SK-N-SH (cell line): ENCODE data around the gene MAPRE3.

ENCODE experiments used
- CTCF ChIP-seq: fragments of 200-600 bp; sonication (generic); IDR thresholded peaks from 2 replicates; pipeline ENCODE4 v1.6.1; 2017; ENCODE audit warnings: antibody characterized with exemption, mild to moderate bottlenecking, moderate library complexity
- ELF1 ChIP-seq: IDR thresholded peaks from 2 replicates; pipeline ENCODE4 v1.4.0; 2012
- EP300 ChIP-seq, 2 experiments: IDR thresholded peaks; 2 replicates each; pipeline versions ENCODE4 v1.4.0 to v1.6.1; 2012; ENCODE audit warnings: borderline replicate concordance in 1 of 2, low read depth in 1 of 2, low read length in 1 of 2
- JUND ChIP-seq: IDR thresholded peaks from 2 replicates; pipeline ENCODE4 v1.4.0; 2012
- NFIC ChIP-seq: IDR thresholded peaks from 2 replicates; pipeline ENCODE4 v1.4.0; 2012; ENCODE audit warnings: borderline replicate concordance
- POLR2AphosphoS5 ChIP-seq: IDR thresholded peaks from 2 replicates; pipeline ENCODE4 v1.6.1; 2012; ENCODE audit warnings: low read depth, low read length
- REST ChIP-seq: IDR thresholded peaks from 2 replicates; pipeline ENCODE4 v1.6.1; 2012; ENCODE audit warnings: mild to moderate bottlenecking, low read depth, low read length, moderate library complexity
- TAF1 ChIP-seq: IDR thresholded peaks from 2 replicates; pipeline ENCODE4 v1.6.1; 2012; ENCODE audit warnings: low read depth, mild to moderate bottlenecking, low read length, moderate library complexity, borderline replicate concordance
- ZBTB33 ChIP-seq: IDR thresholded peaks from 2 replicates; pipeline ENCODE4 v1.4.0; 2012; ENCODE audit warnings: low read depth, borderline replicate concordance

GRCh38 chr2:27013738-27014137 lies 43.3 kb downstream of the MAPRE3 start:
- TF ChIP-seq EP300 (IDR thresholded peaks at IDR 0.05; ENCODE audit: borderline replicate concordance in 1 of 2, low read depth in 1 of 2, low read length in 1 of 2) (no peak), NFIC (no peak), JUND (no peak), CTCF (no peak), POLR2AphosphoS5 (no peak), ELF1 (no peak), TAF1 (no peak), REST (no peak), ZBTB33 (no peak)
